T-helper 9 cell (primary cell): ENCODE data around the gene PDE6B.
"Not testable (repeated sequence)": the region's sequence is repeated elsewhere in the genome, so short reads cannot be mapped to it uniquely, and the experiment has no call there.

ENCODE experiments used
- DNase-seq: peaks from one replicate; pipeline ENCODE4 v3.0.0-alpha.2; 2020

Gene PDE6B

DNA sequence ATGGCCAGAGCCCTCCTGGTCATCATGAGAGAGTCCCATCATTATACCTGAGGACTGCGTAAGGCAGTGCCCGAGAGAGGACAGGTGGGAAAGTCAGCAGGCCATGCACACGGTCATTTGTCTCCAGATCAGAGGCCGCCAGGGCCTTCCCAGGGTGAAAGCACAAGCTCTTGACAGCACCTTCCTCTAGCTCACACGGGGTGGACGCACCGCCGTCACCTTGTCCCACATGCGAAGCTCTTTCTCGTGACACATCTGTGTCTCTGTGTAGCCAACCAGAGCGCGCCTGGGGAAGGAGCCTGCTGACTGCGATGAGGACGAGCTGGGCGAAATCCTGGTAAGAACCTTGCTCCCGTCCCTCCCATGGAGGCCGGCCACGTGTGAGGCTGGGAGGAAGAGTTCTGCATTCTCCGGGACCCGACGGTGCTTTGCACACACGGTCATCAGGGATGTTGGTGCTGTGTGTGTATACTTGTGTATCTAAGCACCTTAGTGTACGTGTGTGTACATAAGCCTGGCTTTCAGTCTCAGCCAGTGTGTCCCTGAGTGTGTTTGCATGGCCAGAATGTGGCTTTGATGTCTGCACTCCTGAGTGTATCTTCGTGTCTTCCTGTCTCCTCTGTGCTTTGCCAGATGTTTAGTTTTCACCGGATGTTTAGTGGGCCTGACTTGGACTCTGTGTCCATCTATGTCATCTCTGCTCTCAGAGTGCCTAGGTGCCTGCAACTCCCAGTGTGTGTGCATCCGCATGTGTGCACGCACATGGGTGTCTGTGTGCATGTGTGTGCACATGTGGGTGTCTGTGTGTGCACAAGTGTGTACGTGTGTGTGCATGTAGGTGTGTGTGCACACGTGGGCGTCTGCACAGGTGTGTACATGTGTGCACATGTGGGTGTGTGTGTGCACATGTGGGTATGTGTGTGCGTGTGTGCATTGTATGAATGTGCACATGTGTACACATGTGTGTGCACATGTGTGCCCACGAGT, 33.6 kb downstream of the PDE6B start:
- no peak for DNase-seq

DNA sequence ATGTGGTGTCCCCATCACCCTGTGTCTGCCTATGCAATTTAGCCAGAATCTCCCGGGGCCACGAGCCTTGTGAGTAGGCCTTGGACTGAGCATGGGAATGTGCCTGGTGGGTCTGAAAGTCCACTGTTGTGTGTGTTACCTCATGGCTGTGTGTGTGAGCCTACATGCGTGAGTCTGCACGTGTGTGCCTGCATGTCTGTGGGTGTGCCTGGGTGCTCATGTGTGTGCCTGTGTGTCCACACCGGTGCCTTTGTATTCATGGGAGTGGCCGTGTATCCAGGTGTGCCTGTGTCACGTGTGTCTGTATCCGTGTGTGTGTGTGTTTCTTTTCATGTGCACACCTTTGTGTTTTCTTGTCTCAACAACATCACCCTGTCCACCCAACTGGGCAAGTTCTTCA, 34.5 kb downstream of the PDE6B start:
- no peak for DNase-seq

DNA sequence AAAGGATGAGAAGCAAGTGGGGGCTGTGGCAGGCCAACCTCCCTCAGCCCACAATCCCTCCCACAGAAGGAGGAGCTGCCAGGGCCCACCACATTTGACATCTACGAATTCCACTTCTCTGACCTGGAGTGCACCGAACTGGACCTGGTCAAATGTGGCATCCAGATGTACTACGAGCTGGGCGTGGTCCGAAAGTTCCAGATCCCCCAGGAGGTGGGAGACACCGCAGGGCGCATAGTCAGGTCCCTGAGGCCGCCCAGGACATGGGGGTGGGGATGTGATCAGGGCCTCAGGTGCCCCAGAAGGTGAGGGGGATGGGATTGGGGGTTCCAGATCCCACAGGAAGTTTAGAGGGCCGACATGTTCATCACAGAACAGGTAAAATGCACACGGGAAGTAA, 35.0 kb downstream of the PDE6B start:
- no peak for DNase-seq

DNA sequence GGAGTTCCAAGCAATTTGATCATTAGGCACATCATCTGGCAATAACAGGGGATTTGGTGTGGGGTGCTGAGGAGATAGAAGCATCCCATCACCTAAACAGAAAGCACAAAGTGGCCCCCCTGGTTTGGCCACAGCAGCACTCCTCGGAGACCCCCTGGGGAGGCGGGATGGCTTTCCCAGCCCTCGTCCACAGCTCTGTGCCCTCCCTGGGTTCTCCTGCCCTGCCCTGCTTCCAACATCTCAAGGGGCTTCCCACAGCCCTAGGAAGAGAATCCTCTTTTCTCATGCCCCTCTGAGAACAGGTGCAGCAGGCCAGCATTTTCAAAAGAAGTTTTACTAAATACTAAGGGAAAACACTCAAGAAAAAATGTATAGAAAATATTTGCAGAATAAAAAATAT, 35.9 kb downstream of the PDE6B start:
- no peak for DNase-seq

DNA sequence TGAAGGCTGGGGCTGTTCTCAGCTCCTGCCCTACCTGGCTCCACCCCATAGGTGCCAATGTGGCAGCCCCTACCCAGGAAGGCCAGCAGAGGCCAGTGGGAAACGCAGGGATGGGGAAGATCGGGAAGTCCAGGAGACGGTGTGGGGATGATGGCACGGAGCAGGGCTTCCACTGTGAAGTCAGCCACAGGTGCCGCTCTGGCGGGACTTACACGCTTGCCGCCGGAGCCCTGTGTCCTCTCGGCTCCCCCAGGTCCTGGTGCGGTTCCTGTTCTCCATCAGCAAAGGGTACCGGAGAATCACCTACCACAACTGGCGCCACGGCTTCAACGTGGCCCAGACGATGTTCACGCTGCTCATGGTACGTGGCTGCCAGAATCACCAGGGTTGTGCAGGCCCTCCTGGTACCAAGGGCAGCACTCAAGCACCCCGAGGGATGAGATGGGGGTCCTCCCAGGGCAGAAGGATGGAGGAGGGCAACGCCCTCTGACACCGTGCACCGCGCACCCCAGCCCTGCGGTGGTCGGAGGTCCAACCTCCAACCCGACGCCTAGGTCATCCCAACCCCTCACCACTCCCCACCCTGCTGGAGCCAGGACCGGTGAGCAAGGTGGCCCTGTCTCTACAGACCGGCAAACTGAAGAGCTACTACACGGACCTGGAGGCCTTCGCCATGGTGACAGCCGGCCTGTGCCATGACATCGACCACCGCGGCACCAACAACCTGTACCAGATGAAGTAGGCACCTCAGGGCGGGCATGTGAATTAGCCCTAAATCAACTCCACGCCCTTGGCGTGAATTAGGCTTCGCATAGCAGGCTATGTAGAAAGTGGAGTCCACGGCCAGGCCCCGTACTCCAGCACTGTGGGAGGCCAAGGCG, 36.7 kb downstream of the PDE6B start:
- DNase-seq = no peak

DNA sequence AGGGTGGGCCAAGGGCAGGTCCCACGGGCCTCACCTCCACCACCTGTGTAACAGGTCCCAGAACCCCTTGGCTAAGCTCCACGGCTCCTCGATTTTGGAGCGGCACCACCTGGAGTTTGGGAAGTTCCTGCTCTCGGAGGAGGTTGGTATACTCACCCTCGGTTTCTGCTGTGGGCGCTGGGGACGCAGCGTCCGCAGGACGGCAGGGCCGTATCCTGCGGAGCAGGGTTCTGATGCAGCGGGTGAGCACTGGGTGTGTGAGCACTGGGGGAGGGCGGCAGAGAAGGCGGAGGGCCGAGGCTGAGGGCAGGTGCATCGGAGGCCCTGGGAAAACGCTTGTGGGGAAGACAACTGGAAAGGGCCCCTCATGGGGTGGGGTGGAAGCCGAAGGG, 37.7 kb downstream of the PDE6B start:
- no peak for DNase-seq

DNA sequence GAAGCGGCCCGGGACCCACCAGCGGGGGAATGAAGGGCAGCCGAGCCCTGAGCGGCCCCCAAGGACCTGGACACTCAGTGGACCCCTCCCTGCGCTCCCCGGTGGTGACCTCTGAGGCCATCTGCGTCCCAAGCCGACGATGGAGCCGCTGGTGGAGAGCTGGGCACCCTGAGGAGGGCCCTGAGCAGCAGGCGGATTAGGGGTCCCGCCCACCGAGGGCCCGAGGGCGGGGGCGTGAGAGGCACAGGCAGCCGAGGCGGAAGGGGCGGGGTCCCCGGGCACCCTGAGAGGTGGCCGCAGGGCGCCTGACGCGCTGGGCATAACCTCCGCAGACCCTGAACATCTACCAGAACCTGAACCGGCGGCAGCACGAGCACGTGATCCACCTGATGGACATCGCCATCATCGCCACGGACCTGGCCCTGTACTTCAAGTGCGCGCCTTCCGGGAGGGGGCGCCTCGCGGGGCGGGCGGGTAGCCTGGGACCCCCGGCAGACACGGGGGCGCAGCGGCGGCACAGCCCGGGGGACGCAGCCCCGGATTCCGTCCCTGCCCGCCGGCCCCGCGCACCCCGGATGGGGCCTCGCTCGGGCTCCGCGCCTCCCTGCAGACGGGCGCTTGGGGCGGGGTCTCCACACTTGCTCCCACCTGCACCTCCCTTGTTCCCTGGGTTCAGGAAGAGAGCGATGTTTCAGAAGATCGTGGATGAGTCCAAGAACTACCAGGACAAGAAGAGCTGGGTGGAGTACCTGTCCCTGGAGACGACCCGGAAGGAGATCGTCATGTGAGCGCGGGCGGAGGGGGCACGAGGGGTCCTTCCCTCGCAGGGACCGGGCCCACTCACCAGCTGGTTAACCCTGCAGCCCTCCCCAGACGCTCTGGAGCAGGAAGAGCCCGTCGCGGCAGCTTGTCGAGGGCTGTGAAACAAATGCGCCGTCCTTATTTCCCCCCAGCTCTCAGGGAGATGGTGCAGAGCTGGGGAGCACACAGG, 38.4 kb downstream of the PDE6B start:
- DNase-seq = peak; percentile 58

DNA sequence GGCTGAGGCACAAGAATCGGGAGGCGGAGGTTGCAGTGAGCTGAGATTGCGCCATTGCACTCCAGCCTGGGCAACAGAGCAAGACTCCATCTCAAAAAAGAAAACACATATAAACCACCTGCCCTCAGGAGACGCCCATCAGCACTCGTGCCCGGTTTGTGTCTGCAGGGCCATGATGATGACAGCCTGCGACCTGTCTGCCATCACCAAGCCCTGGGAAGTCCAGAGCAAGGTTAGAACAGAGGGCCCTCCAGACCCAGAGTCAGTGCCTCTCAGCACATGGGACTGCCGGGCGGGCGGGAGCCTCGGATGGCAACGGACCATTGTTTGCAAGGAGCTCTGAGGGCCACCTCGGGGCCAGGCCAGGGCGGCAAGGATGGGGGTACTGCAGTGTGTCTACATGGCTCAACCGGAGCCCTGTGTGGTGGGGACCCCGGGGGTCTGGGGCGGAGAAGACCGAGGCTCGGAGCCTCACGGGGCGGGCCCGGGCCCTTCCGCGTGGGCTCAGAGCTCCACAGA, 39.4 kb downstream of the PDE6B start:
- DNase-seq = no peak

DNA sequence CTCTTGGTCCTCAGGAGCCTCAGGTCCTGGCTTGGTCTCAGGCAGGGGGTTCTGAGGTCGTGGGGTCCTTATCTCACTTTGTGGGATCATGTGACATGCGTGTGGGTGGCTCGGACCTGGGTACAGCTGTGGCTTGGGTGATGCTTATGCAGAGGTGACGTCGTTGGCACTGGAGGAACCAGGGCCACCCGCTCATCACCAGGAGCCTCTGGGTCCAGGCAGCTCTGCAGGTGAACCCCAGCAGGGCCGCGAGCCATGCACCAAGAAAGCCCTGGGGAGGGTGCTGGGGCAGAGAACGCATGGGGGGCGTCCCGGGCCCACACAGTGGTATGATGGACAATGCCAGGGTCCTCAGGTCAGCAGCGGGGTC, 40.0 kb downstream of the PDE6B start:
- DNase-seq = no peak

DNA sequence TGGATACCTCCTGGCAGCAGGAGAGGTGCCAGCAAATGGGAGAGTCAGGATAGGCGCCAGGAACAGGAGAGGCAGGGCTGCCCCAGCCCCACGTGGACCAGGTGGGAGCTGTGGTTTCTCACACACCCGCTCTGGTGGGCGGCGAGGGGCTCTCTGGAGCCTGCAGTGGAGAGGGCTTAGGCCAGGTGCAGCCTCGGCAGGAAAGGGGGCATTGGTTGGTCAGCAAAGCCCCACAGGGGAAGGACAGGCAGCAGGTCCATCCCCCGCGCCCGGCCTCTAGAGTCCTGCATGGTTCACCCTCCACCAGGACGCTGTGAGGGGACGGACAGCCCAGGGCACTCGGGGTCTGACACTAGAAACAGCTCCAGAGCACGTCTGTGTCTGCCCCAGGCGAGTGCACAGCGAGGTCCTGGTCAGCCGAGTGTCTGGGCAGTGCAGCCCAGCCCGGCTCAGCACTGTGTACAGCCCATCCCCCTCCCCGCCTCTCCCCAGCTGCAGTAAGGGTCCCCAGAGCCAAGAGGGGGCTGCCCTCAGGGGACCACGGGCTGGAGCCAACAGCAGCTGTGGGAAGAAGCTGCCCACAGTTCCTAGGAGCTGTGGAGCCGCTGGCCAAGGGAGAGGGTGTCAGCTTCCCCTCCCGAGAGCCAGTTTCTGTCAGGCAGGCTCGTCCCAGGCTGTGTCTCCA, 40.5 kb downstream of the PDE6B start:
- no peak for DNase-seq

DNA sequence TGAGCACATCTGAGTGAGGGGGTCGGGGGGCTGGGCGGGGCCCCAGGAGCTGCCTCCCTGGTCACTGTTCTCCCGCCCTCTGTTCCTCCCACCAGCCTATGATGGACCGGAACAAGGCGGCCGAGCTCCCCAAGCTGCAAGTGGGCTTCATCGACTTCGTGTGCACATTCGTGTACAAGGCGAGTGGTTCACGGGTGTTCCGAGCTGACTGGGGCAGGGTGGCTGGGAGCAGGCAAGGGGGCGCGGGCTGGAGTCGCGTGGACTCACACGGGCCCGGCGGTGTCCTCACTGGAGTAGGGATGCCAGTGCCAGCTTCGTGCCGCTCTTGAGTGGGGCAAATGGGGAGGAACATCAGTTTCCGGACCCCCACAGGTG, 41.0 kb downstream of the PDE6B start:
- DNase-seq = no peak

DNA sequence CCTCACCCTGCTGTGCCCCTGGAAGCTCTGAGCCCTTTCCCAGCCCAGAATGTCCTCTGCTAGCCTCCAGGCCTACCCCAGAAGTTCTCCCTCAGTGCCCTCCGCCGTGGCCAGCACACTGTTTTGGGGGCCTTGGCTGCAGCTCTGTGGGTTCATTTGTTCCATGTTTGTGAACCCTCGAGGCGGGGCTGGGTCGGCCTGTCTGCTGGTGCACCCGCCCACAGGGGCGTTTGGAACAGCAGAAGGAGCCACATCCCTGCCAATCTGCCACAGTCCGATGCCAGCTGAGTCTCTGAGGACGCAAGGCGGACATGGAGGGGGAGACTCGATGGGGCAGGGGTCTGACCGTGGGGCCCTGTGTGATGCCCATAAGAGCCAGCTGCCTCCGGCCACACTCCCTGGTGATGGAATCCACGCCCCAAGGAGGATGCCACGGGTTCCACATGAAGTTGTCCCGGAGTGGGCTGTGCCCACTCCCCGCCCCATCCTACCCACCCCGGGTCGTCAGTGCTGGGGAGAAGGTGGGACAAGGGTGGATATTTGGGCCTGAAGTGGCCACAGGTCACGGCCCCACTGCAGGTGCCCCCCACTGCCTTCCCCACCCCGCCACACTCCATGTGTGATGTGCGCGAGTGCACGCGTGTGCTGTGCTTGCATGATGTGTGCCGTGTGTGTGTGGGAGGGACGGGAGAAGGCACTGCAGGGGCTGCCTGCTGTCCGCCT, 41.6 kb downstream of the PDE6B start:
- DNase-seq = no peak

DNA sequence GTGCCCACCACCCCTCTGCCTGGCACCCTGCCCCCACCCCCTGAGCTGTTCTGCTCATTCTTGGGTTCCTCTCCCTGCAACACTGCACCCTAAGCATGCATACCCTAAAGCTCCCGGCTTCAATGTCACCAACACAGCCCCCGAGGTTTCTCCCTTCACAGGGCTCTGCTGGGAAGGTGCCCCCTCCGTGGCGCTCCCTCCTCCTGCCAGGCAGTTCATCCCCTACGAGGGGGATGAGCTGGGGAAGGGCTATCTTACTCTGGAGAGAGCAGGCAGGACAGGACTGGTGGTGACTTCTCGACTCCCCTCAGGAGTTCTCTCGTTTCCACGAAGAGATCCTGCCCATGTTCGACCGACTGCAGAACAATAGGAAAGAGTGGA, 42.2 kb downstream of the PDE6B start:
- DNase-seq = no peak

DNA sequence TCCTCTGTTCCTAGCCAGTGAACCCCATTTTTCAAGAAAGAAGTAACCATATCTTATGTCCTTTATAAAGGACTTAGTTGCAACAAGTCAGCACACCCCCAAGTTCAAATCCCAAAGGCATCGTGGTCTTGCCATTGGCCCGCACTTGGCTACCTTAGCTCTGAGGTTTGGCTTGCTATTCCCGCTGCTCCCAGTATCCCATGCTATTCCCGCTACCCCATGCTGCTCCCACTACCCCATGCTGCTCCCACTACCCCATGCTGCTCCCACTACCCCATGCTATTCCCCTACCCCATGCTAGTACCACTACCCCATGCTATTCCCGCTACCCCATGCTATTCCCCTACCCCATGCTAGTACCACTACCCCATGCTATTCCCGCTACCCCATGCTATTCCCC, 42.8 kb downstream of the PDE6B start:
- not testable (repeated sequence) for DNase-seq

DNA sequence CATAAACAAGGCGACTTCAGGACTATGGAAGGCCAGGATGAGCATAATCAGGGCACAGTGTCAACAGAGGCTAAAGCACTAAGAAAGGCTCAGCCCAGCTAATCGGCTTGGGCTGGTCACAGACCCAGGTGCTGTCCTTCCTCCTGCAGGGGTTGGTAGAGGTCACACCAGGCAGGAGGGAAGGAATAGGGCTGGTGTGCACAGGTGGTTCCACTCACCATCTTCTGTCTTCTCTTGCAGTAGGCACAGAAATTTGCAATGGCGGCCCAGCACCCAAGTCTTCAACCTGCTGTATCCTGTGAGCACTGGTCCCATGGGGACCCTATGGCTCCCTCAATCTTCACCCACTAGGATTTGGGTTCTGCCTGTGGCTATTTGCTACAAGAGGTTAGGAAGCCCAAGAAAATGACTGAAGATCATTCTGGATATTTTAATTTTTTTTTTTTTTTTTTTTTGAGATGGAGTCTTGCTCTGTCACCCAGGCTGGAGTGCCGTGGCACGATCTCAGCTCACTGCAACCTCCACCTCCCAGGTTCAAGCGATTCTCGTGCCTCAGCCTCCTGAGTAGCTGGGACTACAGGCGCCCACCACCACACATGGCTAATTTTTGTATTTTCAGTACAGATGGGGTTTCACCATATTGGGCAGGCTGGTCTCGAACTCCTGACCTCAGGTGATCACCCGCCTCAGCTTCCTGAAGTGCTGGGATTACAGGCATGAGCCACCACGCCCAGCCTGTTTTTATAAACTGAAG, 44.6 kb downstream of the PDE6B start:
- not testable (repeated sequence) for DNase-seq

DNA sequence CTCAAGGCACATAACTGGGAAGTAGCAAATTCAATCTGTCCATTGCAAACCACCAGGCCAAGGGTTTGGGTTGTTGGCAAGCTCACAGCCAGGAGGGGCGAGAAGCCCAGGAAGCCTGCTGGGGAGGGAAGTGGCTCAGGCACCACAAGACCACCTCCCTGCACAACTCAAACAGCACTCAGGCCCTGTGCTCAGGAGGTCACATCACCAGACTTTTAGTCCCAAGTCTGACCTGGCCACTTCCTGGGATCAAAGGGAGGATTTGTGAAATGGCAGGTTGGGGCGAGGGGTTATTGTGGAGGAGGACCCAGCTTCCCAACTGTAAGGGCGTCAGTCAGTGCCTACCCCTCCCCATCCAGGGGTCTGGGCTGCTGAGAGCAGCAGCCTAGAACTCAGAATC, 46.4 kb downstream of the PDE6B start:
- DNase-seq = no peak

DNA sequence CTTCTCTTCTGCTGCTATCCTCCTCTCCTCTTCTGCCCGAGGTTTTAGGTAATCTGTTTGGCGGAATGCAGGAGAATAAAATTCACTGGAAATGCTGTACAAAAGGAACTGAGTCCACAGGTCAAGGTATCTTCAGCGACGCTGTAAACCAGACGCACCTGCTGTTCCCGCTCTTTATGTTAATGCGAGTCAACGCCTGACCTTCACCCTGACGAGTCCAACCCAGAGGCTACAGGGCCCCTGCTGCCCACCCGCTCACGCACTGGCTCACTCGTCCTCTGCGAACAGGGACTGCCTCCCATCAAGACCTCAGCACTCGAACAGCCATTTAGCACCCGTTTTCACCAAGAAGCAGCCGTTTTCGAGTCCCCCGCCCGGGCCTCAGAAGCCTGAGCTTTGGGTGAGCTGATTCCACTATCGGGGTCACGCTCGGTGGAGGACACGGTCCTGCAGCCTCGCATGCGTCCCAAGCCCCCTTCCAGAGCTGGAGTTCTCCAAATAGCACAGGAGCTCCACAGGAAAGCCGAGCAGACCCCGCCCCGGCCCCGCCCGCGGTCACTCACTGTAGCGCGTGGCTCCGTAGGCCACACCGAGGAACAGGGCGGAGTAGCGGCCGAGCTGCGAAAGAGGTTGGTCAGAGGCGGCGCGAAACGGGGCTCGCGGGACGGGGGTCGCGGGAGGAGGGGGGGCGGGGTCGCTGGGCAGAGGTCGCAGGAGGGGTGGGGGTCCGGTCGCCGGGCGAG, 48.1 kb downstream of the PDE6B start:
- DNase-seq = no peak

DNA sequence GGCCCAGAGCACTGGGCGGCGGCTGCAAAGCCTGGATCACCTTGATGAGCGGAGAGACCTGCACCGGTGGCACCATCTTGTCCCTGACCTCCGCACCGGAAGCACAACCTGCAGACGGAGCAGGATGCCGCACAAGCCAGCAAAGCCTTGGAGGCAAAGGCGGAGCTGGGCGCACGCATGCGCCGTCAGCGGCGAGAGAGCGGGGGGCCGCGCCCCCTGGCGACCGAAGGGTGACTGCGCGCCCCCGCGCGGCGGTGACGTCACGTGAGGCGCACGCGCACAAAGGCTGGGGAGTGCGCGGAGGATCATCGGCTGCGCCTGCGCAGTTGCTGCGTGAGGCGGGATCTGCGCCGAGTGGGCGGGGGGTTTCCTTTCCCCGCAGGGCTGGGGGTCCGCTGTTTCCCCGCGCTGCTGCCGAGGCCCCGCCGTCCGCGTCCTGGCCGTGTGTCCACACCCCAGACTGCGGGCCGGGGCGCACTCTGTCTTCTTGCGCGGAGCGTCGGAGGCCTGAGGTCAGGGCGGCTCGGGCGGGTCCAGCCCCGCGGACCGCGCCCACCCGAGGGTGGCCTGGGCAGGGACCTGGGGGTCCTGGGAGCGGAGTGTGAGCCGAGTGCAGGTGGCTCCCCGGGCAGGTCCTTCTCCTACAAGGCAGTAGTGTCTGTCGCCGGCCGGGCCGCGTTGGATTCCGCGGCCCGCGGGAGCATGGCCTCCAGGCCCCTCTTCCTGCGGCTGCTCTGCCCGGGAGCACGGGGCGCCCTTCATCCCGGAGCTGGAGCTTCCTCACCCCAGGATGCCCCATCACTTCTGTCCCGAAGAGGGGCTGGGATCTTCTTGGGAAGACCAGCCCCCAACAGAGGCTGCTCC, 49.0 kb downstream of the PDE6B start, which contains the start of the genes ATP5ME and MYL5:
TSS of gene ATP5ME (minus strand) at position 105 of the 864 bp plus-strand sequence. CDS start at position 76, 29 bp downstream.
TSS of gene MYL5 (plus strand) at position 371 of the 864 bp plus-strand sequence. CDS start 3,485 bp downstream, outside the sequence.
- DNase-seq = peak; percentile 97
